CD4-positive, alpha-beta memory T cell (primary cell): ENCODE data around the gene POLR3F. TPM values are rescaled to one million over a fixed set of nuclear protein-coding genes. Genes with fewer than 3 reads are reported as not detected.
"Not testable (repeated sequence)": the region's sequence is repeated elsewhere in the genome, so short reads cannot be mapped to it uniquely, and the experiment has no call there.

Experiments used
- CTCF ChIA-PET: fragments of 350-600 bp; sonication (Branson Sonifier 250); formaldehyde crosslinking; loops from one replicate; lab custom pipeline; 2021; ENCODE audit warnings: inconsistent platforms; ENCODE audit not compliant: partially characterized antibody; lab: Charles Lee
- POLR2A ChIA-PET: fragments of 350-600 bp; sonication (Branson Sonifier 250); formaldehyde crosslinking; loops from one replicate; lab custom pipeline; 2021; ENCODE audit not compliant: partially characterized antibody; lab: Charles Lee
- DNase-seq, 5 donors: peaks; one replicate each; pipeline versions ENCODE4 v3.0.0 to v3.0.0-alpha.2; 2020 to 2022; ENCODE audit warnings: mixed read lengths in 1 of 5
- H3K27ac ChIP-seq: one replicate; pipeline ENCODE4 v1.7.0; 2013; ENCODE audit warnings: low read depth, low read length
- H3K27me3 ChIP-seq: 2 replicates; pipeline ENCODE4 v1.7.0; 2013; ENCODE audit warnings: mild to moderate bottlenecking, low read length, moderate library complexity; ENCODE audit not compliant: insufficient read depth
- H3K36me3 ChIP-seq: 2 replicates; pipeline ENCODE4 v1.7.0; 2013; ENCODE audit warnings: mild to moderate bottlenecking, low read length, moderate library complexity; ENCODE audit not compliant: insufficient read depth
- H3K4me1 ChIP-seq: 2 replicates; pipeline ENCODE4 v1.7.0; 2013; ENCODE audit warnings: mild to moderate bottlenecking, low read length, moderate library complexity; ENCODE audit not compliant: insufficient read depth
- H3K4me3 ChIP-seq, 2 donors: one replicate each; pipeline ENCODE4 v1.7.0; 2013; ENCODE audit warnings: low read length in 2 of 2, mild to moderate bottlenecking in 1 of 2
- H3K9me3 ChIP-seq, 2 donors: one replicate each; pipeline ENCODE4 v1.7.0; 2013; ENCODE audit warnings: low read length in 2 of 2, control low read depth in 1 of 2; ENCODE audit not compliant: control insufficient read depth in 1 of 2
- H3K27ac Mint-ChIP-seq, 7 donors: one replicate each; pipeline ENCODE4 v1.8.0; 2020 to 2021; ENCODE audit warnings: mixed read lengths in 7 of 7, mild to moderate bottlenecking in 6 of 7, inconsistent platforms in 3 of 7, moderate library complexity in 3 of 7
- H3K27me3 Mint-ChIP-seq, 2 donors: one replicate each; pipeline ENCODE4 v1.8.0; 2020 to 2021; ENCODE audit warnings: mixed read lengths in 2 of 2
- H3K36me3 Mint-ChIP-seq, 2 donors: one replicate each; pipeline ENCODE4 v1.8.0; 2020 to 2021; ENCODE audit warnings: mixed read lengths in 2 of 2, inconsistent platforms in 1 of 2, mild to moderate bottlenecking in 1 of 2
- H3K4me1 Mint-ChIP-seq, 4 donors: one replicate each; pipeline ENCODE4 v1.8.0; 2020 to 2021; ENCODE audit warnings: mixed read lengths in 4 of 4, mild to moderate bottlenecking in 1 of 4
- H3K4me3 Mint-ChIP-seq, 8 donors: one replicate each; pipeline ENCODE4 v1.8.0; 2020 to 2021; ENCODE audit warnings: mixed read lengths in 8 of 8, mild to moderate bottlenecking in 7 of 8, moderate library complexity in 6 of 8, inconsistent platforms in 3 of 8
- H3K9me3 Mint-ChIP-seq, 8 donors: one replicate each; pipeline ENCODE4 v1.8.0; 2020 to 2021; ENCODE audit warnings: mixed read lengths in 8 of 8, mild to moderate bottlenecking in 5 of 8, inconsistent platforms in 3 of 8, moderate library complexity in 1 of 8
- intact Hi-C: fragments of 100-400 bp; cut with micrococcal nuclease; formaldehyde crosslinking; loops from one replicate; pipeline ENCODE4 v1.15.1; 2023
- polyA plus RNA-seq, 2 donors: library from polyadenylated mRNA; unstranded; fragments of 300-500 nt; fragmentation: Illumina TruSeq; gene quantifications; one replicate each; pipeline ENCODE4 v1.2.3, GENCODE V29; 2021
- total RNA-seq, 2 experiments: library from RNA; stranded (reverse); gene quantifications; one replicate each; pipeline ENCODE4 v1.2.3, GENCODE V29; 2021

POLR3F gene
- total and polyA plus RNA-seq, 4 experiments from 2014 or later, result 7.1 to 9.1 (median 7.8) TPM

DNA sequence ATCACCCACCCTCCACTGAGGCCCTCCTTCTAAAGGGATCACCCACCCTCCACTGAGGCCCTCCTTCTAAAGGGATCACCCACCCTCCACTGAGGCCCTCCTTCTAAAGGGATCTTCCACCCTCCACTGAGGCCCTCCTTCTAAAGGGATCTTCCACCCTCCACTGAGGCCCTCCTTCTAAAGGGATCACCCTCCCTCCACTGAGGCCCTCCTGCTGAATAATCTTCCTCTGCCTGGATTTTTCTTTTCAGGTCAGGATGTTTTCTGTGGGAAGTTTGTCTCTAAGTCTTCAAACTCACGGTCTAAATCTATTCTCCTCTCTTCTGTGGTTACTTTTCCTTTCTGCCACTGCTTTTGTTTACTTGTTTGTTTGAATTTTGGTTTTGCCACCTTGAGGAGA is 34.5 kb downstream of the POLR3F start:
- H3K4me3 ChIP-seq, H3K27me3 ChIP-seq, intact Hi-C loops, POLR2A ChIA-PET, H3K36me3 Mint-ChIP-seq, H3K4me1 ChIP-seq, H3K27me3 Mint-ChIP-seq, H3K27ac Mint-ChIP-seq, H3K9me3 Mint-ChIP-seq, H3K9me3 ChIP-seq, CTCF ChIA-PET, DNase-seq, H3K36me3 ChIP-seq, H3K27ac ChIP-seq: not testable (repeated sequence)
- H3K4me3 Mint-ChIP-seq, result peak overlapping the region in 1 of 8 donors; percentile 2
- peaks cover 1 to 11% (median 6%) of the 10 kb centered on the region in 4 donors for H3K4me1 Mint-ChIP-seq

DNA sequence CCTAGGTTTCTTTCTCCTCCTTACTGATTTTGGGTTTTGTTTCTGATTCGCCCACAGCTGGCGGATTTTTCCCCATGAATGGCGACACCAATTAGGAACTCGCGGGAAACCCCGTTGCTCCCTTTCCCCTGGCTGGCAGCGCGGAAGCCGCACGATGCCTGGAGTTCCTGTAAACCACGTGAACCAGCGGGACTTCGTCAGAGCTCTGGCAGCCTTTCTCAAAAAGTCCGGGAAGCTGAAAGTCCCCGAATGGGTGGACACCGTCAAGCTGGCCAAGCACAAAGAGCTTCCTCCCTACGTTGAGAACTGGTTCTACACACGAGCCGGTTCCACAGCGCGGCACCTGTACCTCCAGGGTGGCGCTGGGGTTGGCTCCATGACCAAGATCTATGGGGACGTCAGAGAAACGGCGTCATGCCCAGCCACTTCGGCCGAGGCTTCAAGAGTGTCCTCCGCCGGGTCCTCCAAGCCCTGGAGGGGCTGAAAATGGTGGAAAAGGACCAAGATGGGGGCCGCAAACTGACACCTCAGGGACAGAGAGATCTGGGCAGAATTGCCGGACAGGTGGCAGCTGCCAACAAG is 37.4 kb downstream of the POLR3F start:
- no peak for DNase-seq
- peaks cover 17 to 29% (median 23%) of the 10 kb centered on the region in 4 donors for H3K4me1 Mint-ChIP-seq

DNA sequence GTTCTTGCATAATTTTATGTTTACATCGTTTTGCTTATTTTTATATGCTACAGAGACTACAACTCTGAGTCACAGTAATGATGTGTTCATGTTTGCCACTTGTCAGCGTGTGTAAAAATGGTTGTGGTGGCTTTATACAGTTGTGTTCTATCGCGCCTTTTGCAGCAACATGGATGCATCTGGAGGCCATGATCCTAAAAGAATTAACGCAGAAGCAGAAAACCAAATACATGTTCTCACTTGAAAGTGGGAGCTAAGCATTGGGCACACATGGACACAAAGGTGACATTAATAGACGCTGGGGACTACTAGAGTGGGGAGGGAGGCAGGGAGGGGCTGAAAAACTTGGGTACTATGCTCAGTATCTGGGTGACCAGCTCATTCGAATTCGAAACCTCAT is 39.6 kb downstream of the POLR3F start:
- peaks cover 22% of the 10 kb centered on the region for H3K4me1 ChIP-seq
- Mint-ChIP-seq H3K27ac (peak overlapping the region; percentile 95 to 100 (median 100)), H3K4me1 (peaks cover 24 to 47% (median 39%) of the 10 kb centered on the region in 4 donors), H3K27me3 (peaks cover 3% of the 10 kb centered on the region in 2 donors), H3K36me3 (peaks cover 18 to 40% of the 10 kb centered on the region in 2 donors), H3K9me3 (peaks cover 0 to 2% (median 0%) of the 10 kb centered on the region in 8 donors), H3K4me3 (peak overlapping the region; percentile 99 to 100 (median 100))
- peak overlapping the region; percentile 78 to 82 for H3K4me3 ChIP-seq
- H3K9me3 ChIP-seq, result no peaks in the 10 kb centered on the region
- CTCF ChIA-PET, result interaction anchor here (0.7 to 3.3 kb wide), 7 partner anchors 10 to 287 kb away, joined by 3 to 27 read pairs (median 5); partner anchors contain the start of genes DZANK1, POLR3F, RBBP9 and ZNF133
- no peaks in the 10 kb centered on the region for H3K27me3 ChIP-seq
- H3K36me3 ChIP-seq, result peaks cover 16% of the 10 kb centered on the region
- DNase-seq, result peak in 1 of 5 donors; percentile 56
- H3K27ac ChIP-seq, result peak overlapping the region; percentile 87
- POLR2A ChIA-PET, result interaction anchor here (0.8 to 5.6 kb wide), 19 partner anchors 10 to 1546 kb away, joined by 3 to 153 read pairs (median 7); partner anchors contain the start of genes CFAP61, CRNKL1, DTD1 and DZANK1
- intact Hi-C loops, result loop anchor here (1.0 to 2.0 kb wide), 9 partner anchors 9 to 824 kb away; partner anchors contain the start of genes DZANK1, KAT14, PET117 and POLR3F

More for the DNA sequence above, 37.4 kb downstream of the POLR3F start:
- ChIA-PET CTCF (no interaction called here), POLR2A (interaction anchor here (1.1 to 4.5 kb wide), 2 partner anchors 7 to 37 kb away, joined by 3 to 153 read pairs; partner anchors contain the start of genes POLR3F and RBBP9)
- Mint-ChIP-seq H3K27me3 (peaks cover 3 to 4% of the 10 kb centered on the region in 2 donors), H3K27ac (peak overlapping the region in 2 of 7 donors; percentile 8 to 19), H3K36me3 (peaks cover 0 to 20% of the 10 kb centered on the region in 2 donors), H3K4me3 (peak overlapping the region in 1 of 8 donors; percentile 11), H3K9me3 (peaks cover 0 to 2% (median 0%) of the 10 kb centered on the region in 8 donors)
- Histone ChIP-seq H3K4me1 (peaks cover 22% of the 10 kb centered on the region), H3K27ac (no peak overlapping the region), H3K27me3 (no peaks in the 10 kb centered on the region), H3K9me3 (no peaks in the 10 kb centered on the region), H3K36me3 (no peaks in the 10 kb centered on the region), H3K4me3 (no peak overlapping the region)
- intact Hi-C loops, result no loop called here

DNA sequence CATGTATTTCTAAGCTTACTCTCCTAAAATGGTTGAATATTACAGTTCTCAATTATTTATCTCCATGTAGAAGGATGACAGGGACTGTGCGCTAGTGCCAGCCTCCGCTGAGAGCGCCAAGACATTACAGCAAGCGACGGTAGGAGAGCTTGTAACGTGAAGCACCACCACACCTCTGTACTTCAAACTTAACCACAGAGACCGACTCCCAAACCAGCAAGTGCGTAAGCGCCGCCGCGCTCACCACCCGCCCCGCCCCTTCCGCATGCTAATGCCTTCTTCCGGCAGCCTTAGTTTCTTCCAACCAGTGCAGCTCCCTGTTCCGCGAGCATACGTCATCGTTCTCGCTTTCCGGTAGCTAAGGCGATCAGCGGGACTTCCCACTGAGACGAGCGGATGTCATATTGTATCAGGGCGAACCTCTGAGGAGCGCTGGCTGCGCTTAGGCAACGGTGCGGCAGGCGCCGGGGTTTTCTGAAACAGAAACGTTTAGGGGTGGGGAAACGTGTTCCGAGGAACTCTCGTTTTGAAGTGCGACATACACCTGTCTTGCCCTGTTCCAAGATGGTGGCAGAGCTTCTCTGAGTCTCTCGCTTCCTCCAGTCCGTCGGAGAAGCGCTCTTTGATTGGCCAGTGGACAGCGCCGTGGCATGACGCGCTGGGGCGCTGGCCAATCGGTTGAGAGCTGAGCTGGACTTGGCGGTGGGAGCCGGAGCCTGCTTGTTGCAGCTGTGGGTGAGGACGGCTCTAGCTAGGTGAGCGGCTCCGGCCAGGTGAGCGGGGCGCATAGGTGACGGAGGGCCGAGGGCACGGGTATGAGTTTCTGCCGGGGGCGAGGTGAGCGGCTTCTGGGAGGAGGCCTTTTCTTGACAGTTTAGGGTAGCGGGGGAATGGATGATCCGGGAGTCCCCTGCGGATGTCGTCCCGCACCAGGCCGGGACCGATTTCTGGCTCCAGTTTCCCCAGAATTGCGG is 40.3 kb downstream of the POLR3F start, which contains the start of gene SEC23B:
Gene SEC23B (plus strand): TSS at position 723 of the 974 bp plus-strand sequence. CDS start 2,896 bp downstream, outside the sequence.
- POLR2A ChIA-PET, result interaction anchor here (0.8 to 5.6 kb wide), 19 partner anchors 10 to 1545 kb away, joined by 3 to 153 read pairs (median 7); partner anchors contain the start of genes CFAP61, CRNKL1, DTD1 and DZANK1

DNA sequence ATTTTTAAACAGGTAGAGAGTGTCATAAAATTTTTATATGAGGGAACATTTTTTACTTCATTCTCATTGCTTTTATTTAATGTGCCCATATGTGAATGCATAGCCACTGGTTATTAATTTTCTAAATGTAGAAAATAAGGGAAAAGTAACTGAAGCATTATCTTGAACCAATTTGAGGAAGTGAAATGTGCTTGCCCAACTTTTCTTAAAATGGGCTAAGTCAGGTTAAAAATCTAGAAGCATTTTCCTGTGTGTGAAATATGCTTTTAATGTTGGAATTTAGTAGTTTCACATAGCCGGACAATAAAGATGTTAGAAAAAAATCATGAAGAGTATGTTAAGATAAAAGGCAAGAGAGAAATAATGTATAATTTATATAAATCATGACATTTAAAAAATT is 44.4 kb downstream of the POLR3F start:
- intact Hi-C loops, result no loop called here
- Histone ChIP-seq H3K27ac (no peak overlapping the region), H3K4me1 (peaks cover 27% of the 10 kb centered on the region), H3K9me3 (no peaks in the 10 kb centered on the region), H3K27me3 (no peaks in the 10 kb centered on the region), H3K4me3 (no peak overlapping the region), H3K36me3 (peaks cover 25% of the 10 kb centered on the region)
- ChIA-PET POLR2A (no interaction called here), CTCF (no interaction called here)
- Mint-ChIP-seq H3K27ac (peak overlapping the region in 2 of 7 donors; percentile 57 to 70), H3K4me1 (peaks cover 32 to 58% (median 46%) of the 10 kb centered on the region in 4 donors), H3K4me3 (no peak overlapping the region), H3K36me3 (peaks cover 32 to 73% of the 10 kb centered on the region in 2 donors), H3K27me3 (no peaks in the 10 kb centered on the region), H3K9me3 (peaks cover 0 to 2% (median 0%) of the 10 kb centered on the region in 8 donors)
- DNase-seq, result no peak

More for the DNA sequence above, 40.3 kb downstream of the POLR3F start, which contains the start of gene SEC23B:
- Histone ChIP-seq H3K9me3 (no peaks in the 10 kb centered on the region), H3K27ac (peak within 1 kb of the TSS; percentile 87), H3K4me1 (peaks cover 22% of the 10 kb centered on the region), H3K4me3 (peak within 1 kb of the TSS; percentile 78 to 82), H3K27me3 (no peaks in the 10 kb centered on the region), H3K36me3 (peaks cover 19% of the 10 kb centered on the region)
- Mint-ChIP-seq H3K36me3 (peaks cover 20 to 43% of the 10 kb centered on the region in 2 donors), H3K4me3 (peak within 1 kb of the TSS; percentile 99 to 100 (median 100)), H3K4me1 (peaks cover 24 to 48% (median 39%) of the 10 kb centered on the region in 4 donors), H3K27ac (peak within 1 kb of the TSS; percentile 95 to 100 (median 100)), H3K9me3 (peaks cover 0 to 2% (median 0%) of the 10 kb centered on the region in 8 donors), H3K27me3 (no peaks in the 10 kb centered on the region)
- intact Hi-C loops, result loop anchor here (1.0 to 2.0 kb wide), 9 partner anchors 10 to 825 kb away; partner anchors contain the start of genes DZANK1, KAT14, PET117 and POLR3F
- CTCF ChIA-PET, result interaction anchor here (0.7 to 3.3 kb wide), 7 partner anchors 11 to 286 kb away, joined by 3 to 27 read pairs (median 5); partner anchors contain the start of genes DZANK1, POLR3F, RBBP9 and ZNF133
- peak; percentile 99 to 100 (median 99) for DNase-seq

DNA sequence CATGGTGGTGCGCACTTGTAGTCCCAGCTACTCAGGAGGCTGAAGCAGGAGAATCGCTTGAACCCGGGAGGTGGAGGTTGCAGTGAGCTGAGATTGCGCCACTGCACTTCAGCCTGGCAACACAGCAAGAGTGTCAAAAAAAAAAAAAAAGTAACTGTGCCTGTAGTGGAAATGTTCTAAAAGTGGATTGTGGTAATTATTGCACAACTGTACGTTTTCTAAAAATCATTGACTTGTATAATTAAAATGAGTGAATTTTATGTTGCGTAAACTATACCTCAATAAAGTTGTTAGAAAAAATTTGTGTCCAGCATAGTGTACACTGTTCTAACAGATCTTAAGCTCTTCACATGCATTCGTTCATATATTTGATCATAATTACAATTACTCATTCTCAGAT is 46.0 kb downstream of the POLR3F start:
- Mint-ChIP-seq H3K27ac (peak overlapping the region in 2 of 7 donors; percentile 5 to 69), H3K27me3 (no peaks in the 10 kb centered on the region), H3K4me3 (no peak overlapping the region), H3K36me3 (peaks cover 32 to 61% of the 10 kb centered on the region in 2 donors), H3K4me1 (peaks cover 22 to 44% (median 33%) of the 10 kb centered on the region in 4 donors), H3K9me3 (no peaks in the 10 kb centered on the region)
- CTCF ChIA-PET, result no interaction called here
- POLR2A ChIA-PET, result interaction anchor here (0.7 kb wide), 1 partner anchor 35 kb away, joined by 3 read pairs; no protein-coding TSS in a partner anchor
- Histone ChIP-seq H3K4me3 (no peak overlapping the region), H3K36me3 (peaks cover 29% of the 10 kb centered on the region), H3K4me1 (peaks cover 20% of the 10 kb centered on the region), H3K27ac (no peak overlapping the region), H3K9me3 (no peaks in the 10 kb centered on the region), H3K27me3 (no peaks in the 10 kb centered on the region)
- intact Hi-C loops, result no loop called here
- DNase-seq, result no peak
